Measurements from ENCODE around the gene ELL. TPM values are rescaled to one million over a fixed set of nuclear protein-coding genes. Genes with fewer than 3 reads are reported as not detected.

Gene ELL
- total RNA-seq, 1 donor from 2014 or later = 7.6 TPM

DNA sequence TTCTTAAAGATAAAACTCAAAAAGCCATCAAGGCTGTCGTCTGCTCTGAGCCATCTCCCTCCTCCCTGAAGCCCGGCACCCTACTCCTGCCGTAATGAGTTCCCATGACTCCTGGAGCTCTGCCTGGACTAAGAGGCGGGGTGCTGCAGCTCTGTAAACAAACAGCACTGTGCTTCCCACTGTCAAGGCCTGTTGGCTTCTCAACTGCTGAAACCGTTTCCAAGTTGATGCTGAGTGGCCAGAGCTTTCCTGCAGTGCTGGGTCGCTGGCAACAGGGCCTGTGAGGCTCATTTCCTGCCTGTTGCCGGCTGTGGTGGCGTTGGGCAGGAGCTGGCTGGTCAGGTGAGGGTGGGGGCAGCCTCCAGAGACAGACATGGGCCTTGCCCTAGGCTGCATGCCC, 57.2 kb downstream of the ELL start:
- TF ChIP-seq, protein P1, sequence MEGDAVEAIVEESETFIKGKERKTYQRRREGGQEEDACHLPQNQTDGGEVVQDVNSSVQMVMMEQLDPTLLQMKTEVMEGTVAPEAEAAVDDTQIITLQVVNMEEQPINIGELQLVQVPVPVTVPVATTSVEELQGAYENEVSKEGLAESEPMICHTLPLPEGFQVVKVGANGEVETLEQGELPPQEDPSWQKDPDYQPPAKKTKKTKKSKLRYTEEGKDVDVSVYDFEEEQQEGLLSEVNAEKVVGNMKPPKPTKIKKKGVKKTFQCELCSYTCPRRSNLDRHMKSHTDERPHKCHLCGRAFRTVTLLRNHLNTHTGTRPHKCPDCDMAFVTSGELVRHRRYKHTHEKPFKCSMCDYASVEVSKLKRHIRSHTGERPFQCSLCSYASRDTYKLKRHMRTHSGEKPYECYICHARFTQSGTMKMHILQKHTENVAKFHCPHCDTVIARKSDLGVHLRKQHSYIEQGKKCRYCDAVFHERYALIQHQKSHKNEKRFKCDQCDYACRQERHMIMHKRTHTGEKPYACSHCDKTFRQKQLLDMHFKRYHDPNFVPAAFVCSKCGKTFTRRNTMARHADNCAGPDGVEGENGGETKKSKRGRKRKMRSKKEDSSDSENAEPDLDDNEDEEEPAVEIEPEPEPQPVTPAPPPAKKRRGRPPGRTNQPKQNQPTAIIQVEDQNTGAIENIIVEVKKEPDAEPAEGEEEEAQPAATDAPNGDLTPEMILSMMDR (conservative IDR thresholded peaks at IDR 0.05; ENCODE audit: low read depth, low read length) = no peak
- no peak for DNase-seq (ENCODE audit: low read depth)
- H3K4me3 ChIP-seq (ENCODE audit: low read depth, low read length) = no peak overlapping the region

DNA sequence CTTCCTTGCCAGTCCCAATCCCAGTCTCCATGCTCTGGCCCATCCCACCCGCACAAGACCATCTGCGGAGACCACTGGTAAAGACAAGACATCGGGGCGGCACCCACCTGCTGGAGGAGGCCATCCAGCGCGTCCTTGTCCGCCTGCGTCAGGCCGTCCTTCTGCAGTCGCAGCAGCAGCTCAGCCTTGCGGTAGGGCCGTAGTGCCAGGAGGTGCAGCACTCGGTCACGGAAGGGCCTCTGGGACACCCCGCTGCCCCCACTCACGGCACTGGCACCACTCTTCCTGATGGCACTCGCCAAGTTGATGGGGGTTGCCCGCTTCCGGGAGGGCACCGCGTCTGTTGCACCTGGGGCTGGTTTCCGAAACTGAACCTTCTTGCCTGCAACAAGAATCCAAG, 60.4 kb downstream of the ELL start:
- no peak overlapping the region for H3K4me3 ChIP-seq (ENCODE audit: low read depth, low read length)
- DNase-seq (ENCODE audit: low read depth) = no peak
- TF ChIP-seq, protein P1 (conservative IDR thresholded peaks at IDR 0.05; ENCODE audit: low read depth, low read length) = no peak

DNA sequence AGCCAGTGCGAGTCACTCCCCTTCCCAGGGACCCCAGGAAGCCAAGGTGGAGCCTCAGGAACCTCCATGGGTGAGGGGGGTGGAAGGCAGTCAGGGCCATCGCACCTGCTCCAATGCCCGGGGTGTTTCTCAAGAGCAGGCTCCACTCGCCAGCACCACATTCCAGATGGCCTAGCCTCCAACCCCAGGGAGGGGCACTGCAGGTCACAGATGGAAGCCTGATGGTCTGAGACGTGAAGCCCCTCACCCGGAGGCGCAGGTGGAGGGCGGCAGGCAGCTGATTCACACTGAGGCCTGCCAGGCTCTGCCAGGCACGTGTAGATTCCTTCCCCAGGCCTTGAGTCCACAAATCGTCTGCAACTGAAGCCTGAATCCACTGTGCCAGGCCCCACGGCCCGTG, 61.0 kb downstream of the ELL start:
- H3K4me3 ChIP-seq (ENCODE audit: low read depth, low read length) = no peak overlapping the region
- TF ChIP-seq, protein P1 (conservative IDR thresholded peaks at IDR 0.05; ENCODE audit: low read depth, low read length) = no peak
- no peak for DNase-seq (ENCODE audit: low read depth)

DNA sequence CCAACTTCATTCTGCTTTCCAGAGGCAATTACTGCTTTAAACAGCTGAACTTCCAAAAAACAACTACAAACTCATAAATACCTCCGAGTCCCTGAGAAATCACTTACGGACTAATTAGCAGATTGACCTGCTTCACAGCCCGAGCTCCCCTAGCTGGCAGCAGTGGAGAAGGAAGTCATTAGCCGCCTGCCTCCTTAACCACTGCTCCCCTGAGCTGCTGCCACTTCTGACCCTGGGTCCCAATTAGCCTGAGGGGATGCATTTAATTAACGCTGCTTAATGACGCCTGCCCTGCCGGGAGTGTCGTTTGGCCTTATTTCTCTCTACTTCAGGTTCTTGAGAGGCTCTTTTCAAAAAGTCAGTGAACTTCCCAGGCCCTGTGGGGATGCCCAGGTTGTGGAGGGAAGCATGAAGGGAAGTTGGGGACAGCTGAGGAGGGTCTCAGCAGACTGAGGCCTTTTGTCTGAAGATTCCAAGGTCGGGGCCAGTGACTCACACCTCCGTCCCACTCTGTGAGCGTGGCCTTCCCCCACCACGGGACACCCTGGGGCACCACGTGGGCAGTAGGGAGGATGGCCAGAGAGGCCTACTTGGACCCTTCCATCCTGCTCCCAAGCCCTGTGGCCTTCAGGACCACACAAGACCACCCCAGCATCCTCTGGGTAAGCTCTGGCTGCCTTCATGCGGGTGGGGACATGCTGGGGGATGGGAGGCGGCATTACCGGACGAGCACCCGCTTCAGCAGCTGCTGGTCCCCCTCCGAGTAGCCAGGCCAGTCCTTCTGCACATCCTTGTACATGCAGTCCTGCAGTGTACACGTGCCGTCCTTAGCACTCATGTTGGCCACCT, 64.2 kb downstream of the ELL start:
- no peak for DNase-seq (ENCODE audit: low read depth)
- TF ChIP-seq, protein P1 (conservative IDR thresholded peaks at IDR 0.05; ENCODE audit: low read depth, low read length) = no peak
- no peak overlapping the region for H3K4me3 ChIP-seq (ENCODE audit: low read depth, low read length)

DNA sequence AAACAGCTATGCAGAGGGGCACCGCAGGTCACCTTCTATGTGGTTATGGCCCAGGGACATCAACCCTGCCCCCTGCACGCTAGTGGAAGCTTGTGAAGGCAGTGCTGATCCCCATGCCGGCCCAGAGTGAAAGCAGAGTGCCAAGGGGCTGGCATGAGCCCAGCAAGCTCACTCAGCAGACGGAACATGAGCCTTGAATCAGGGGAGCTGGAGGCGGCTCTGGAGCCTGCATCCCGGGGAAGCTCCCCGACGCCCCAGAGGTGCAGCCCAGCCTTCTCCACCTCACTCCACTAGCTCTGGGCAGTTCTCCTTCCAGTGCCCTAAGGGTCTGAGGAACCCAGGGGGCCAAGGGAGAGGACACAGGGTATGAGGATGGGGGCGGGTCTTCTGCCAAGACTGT, 64.9 kb downstream of the ELL start:
- TF ChIP-seq, protein P1 (conservative IDR thresholded peaks at IDR 0.05; ENCODE audit: low read depth, low read length) = no peak
- no peak for DNase-seq (ENCODE audit: low read depth)
- H3K4me3 ChIP-seq (ENCODE audit: low read depth, low read length) = no peak overlapping the region

DNA sequence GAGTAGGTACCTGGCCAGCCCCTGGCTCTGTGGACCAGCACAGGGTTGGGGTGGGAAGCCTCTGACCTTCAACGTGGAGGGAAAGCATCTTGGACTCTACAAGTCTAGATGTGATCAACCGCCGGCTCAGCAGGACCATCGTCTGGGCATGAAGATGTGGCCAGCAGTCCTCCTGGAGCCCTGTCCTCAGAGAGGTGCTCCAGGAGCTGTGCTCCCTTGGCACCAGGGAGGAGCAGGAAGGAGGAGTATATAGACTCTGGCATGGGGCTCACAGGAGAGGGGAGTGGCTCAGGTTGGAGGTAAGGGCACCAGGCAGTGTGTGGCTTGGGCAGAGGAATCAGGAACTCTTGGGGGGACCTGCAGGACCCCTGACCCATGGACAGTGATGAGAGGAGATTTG, 65.6 kb downstream of the ELL start:
- TF ChIP-seq, protein P1 (conservative IDR thresholded peaks at IDR 0.05; ENCODE audit: low read depth, low read length) = no peak
- DNase-seq (ENCODE audit: low read depth) = no peak
- no peak overlapping the region for H3K4me3 ChIP-seq (ENCODE audit: low read depth, low read length)

Data from epithelial cell of proximal tubule (primary cell).